Measurements from ENCODE around the gene CFAP68. TPM values are rescaled to one million over a fixed set of nuclear protein-coding genes. Genes with fewer than 3 reads are reported as not detected.

Gene CFAP68
- total and polyA plus RNA-seq, 2 of the 4 experiments (the other 2 are of a cell fraction): 10.2 to 17.0 TPM

DNA sequence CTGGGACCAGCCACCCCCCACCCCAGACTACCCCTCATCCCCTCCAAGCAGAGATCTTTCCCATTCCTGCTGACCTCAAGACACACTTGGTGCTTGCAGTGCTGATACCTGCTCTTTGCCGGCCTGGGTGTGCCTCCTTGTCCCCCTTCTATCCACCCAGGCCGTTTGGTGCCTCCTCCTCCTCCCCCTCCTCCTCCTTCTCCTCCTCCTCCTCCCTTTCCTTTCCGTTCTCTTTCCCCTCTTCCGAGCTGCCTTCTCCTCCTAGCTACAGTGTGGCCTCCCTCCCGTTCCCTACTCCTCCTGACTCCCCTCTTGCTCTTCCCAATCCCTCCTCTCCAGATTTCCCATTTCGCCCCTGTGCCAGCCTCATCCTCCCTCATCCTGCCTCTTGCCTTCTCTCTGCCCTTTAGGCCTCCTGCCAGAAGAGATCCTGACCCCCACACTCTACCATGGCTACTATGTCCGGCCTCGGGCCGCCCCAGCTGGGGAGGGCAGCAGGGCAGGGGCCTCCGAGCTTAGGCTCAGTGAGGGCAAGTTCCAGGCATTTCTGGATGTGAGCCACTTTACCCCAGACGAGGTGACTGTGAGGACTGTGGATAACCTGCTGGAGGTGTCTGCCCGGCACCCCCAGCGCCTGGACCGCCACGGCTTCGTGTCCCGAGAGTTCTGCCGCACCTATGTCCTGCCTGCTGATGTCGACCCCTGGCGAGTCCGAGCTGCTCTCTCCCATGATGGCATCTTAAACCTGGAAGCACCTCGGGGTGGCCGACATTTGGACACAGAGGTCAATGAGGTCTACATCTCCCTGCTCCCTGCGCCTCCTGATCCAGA lies 33.9 kb downstream of the CFAP68 start:
- Histone ChIP-seq H4K5ac (ENCODE audit: low read depth, low read length) (peak overlapping the region; percentile 95), H3K27me3 (ENCODE audit: control insufficient read depth, insufficient read depth, low read length) (no peaks in the 10 kb centered on the region), H4K91ac (ENCODE audit: insufficient read depth, low read depth, low read length) (peak overlapping the region; percentile 92), H2AK5ac (ENCODE audit: low read depth, low read length) (peak overlapping the region; percentile 94), H2AFZ (replicated peaks; ENCODE audit: low read length, poor library complexity) (peak overlapping the region; percentile 88), H3K9ac (ENCODE audit: low read depth, low read length) (peak overlapping the region; percentile 39), H2BK5ac (ENCODE audit: low read depth, low read length, poor library complexity, severe bottlenecking) (peak overlapping the region; percentile 65), H3K4me3 (ENCODE audit: insufficient read depth, low read depth, low read length) (no peak overlapping the region), H3K79me1 (ENCODE audit: low read depth in 1 of 2, low read length in 2 of 2) (peaks cover 0 to 15% of the 10 kb centered on the region in 2 experiments; a peak in 2 of 4 replicates), H4K8ac (ENCODE audit: low read depth in 2 of 2, low read length in 2 of 2) (peak overlapping the region; percentile 93 to 95; a peak in 3 of 4 replicates), H2AK9ac (replicated peaks; ENCODE audit: low read depth, low read length, poor library complexity) (peak overlapping the region; percentile 80), H2BK15ac (ENCODE audit: low read depth, low read length) (peak overlapping the region; percentile 95; the same call in 2 of the 3 replicates), H3K18ac (ENCODE audit: low read depth, low read length) (peak overlapping the region; percentile 72), H3K4me1 (ENCODE audit: control insufficient read depth, insufficient read depth, low read length) (peaks cover 36% of the 10 kb centered on the region), H3K14ac (replicated peaks; ENCODE audit: low read depth, low read length) (peak overlapping the region; percentile 75), H3K27ac (ENCODE audit: insufficient read depth, low read length) (peak overlapping the region; percentile 78), H3K36me3 (ENCODE audit: control insufficient read depth, insufficient read depth, low read length) (no peaks in the 10 kb centered on the region), H3K9me3 (ENCODE audit: control insufficient read depth, insufficient read depth, low read length) (no peaks in the 10 kb centered on the region), H3K23ac (ENCODE audit: low read depth, low read length) (peak overlapping the region; percentile 76; the same call in 1 of the 2 replicates), H3K4ac (ENCODE audit: low read depth, low read length) (peak overlapping the region; percentile 94), H3K9me1 (ENCODE audit: insufficient read depth, low read length) (peaks cover 18% of the 10 kb centered on the region), H2BK20ac (ENCODE audit: low read depth, low read length) (peak overlapping the region; percentile 81), H3K56ac (ENCODE audit: extremely low read depth, insufficient read depth, low read length) (no peak overlapping the region; the same call in 1 of the 2 replicates), H4K20me1 (ENCODE audit: insufficient read depth, low read length) (no peaks in the 10 kb centered on the region), H3K4me2 (ENCODE audit: low read depth, low read length) (peak overlapping the region; percentile 43; the same call in 1 of the 2 replicates), H2BK120ac (ENCODE audit: low read depth, low read length) (peak overlapping the region; percentile 90)
- dilution Hi-C loops (cut with HindIII; ENCODE audit: low sequenced_read_pairs, unreplicated experiment): no loop called here
- WGBS, 2 experiments (ENCODE audit: extremely low coverage in 2 of 2, insufficient read length in 1 of 2): 76% methylated on average over 9 of the region's 24 CpGs; no CpG with 5 or more reads in 1 of the 2 experiments
- no TSS peak for BruUV-seq (replicated peaks)
- POLR2A ChIA-PET (ENCODE audit: unreplicated experiment): no interaction called here
- no peak for TF ChIP-seq FOS (IDR thresholded peaks at IDR 0.05; ENCODE audit: low read depth, low read length)
- no peak for TF ChIP-seq CHD1 (IDR thresholded peaks at IDR 0.05; ENCODE audit: low read depth, low read length)
- no peak for TF ChIP-seq POLR2A (IDR thresholded peaks at IDR 0.05; ENCODE audit: low read depth, low read length)
- TF ChIP-seq RAD21 (IDR thresholded peaks at IDR 0.05; ENCODE audit: low read length): no peak
- TF ChIP-seq SMC3 (IDR thresholded peaks at IDR 0.05; ENCODE audit: low read depth, low read length): no peak
- TF ChIP-seq NFE2L2 (IDR thresholded peaks at IDR 0.05; ENCODE audit: low read depth, low read length): no peak
- TF ChIP-seq, protein P1, sequence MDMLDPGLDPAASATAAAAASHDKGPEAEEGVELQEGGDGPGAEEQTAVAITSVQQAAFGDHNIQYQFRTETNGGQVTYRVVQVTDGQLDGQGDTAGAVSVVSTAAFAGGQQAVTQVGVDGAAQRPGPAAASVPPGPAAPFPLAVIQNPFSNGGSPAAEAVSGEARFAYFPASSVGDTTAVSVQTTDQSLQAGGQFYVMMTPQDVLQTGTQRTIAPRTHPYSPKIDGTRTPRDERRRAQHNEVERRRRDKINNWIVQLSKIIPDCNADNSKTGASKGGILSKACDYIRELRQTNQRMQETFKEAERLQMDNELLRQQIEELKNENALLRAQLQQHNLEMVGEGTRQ (IDR thresholded peaks at IDR 0.05; ENCODE audit: low read depth, low read length): no peak
- TF ChIP-seq, protein P2, sequence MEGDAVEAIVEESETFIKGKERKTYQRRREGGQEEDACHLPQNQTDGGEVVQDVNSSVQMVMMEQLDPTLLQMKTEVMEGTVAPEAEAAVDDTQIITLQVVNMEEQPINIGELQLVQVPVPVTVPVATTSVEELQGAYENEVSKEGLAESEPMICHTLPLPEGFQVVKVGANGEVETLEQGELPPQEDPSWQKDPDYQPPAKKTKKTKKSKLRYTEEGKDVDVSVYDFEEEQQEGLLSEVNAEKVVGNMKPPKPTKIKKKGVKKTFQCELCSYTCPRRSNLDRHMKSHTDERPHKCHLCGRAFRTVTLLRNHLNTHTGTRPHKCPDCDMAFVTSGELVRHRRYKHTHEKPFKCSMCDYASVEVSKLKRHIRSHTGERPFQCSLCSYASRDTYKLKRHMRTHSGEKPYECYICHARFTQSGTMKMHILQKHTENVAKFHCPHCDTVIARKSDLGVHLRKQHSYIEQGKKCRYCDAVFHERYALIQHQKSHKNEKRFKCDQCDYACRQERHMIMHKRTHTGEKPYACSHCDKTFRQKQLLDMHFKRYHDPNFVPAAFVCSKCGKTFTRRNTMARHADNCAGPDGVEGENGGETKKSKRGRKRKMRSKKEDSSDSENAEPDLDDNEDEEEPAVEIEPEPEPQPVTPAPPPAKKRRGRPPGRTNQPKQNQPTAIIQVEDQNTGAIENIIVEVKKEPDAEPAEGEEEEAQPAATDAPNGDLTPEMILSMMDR (conservative IDR thresholded peaks at IDR 0.05; ENCODE audit: low read depth, low read length): no peak
- TF ChIP-seq CEBPB (IDR thresholded peaks at IDR 0.05; ENCODE audit: low read depth, low read length): no peak
- TF ChIP-seq MXI1 (IDR thresholded peaks at IDR 0.05; ENCODE audit: borderline replicate concordance, low read depth, low read length): no peak
- no peak for ATAC-seq (ENCODE audit: low read depth)
- DNase-seq: no peak
- intact Hi-C loops (cut with micrococcal nuclease): no loop called here
- in situ Hi-C loops (cut with MboI; ENCODE audit: low sequenced_read_pairs): no loop called here
- CTCF ChIA-PET: no interaction called here

All from IMR-90 (cell line).